GM21360 (cell line): ENCODE measurements around the gene ADPRM.

ENCODE experiments used
- ATAC-seq: cut with Tn5 transposase; IDR thresholded peaks from one replicate; pipeline ENCODE4 v1.9.1; 2021; ENCODE audit warnings: mild to moderate bottlenecking, moderate library complexity; ENCODE audit not compliant: unreplicated experiment

The ADPRM gene

GRCh38 chr17:10738521-10739258 lies 41.3 kb downstream of the ADPRM start:
- ATAC-seq: no peak

GRCh38 chr17:10739386-10739785 lies 42.0 kb downstream of the ADPRM start:
- no peak for ATAC-seq

GRCh38 chr17:10741416-10742135 lies 44.2 kb downstream of the ADPRM start:
- no peak for ATAC-seq

- no peak for ATAC-seq
Measured at GRCh38 chr17:10742431-10742830, 45.0 kb downstream of the ADPRM start.

- ATAC-seq: no peak
Measured at GRCh38 chr17:10743316-10744009, 46.1 kb downstream of the ADPRM start.

GRCh38 chr17:10744501-10745000 lies 47.2 kb downstream of the ADPRM start:
- ATAC-seq: no peak

- no peak for ATAC-seq
Measured at GRCh38 chr17:10745231-10745630, 47.8 kb downstream of the ADPRM start.

- ATAC-seq: no peak
Measured at GRCh38 chr17:10748531-10749181, 51.3 kb downstream of the ADPRM start.

- ATAC-seq: no peak
Measured at GRCh38 chr17:10750210-10750609, 52.8 kb downstream of the ADPRM start.

GRCh38 chr17:10751563-10751962 lies 54.2 kb downstream of the ADPRM start:
- no peak for ATAC-seq

GRCh38 chr17:10752696-10753095 lies 55.3 kb downstream of the ADPRM start:
- ATAC-seq: no peak

- ATAC-seq: no peak
Measured at GRCh38 chr17:10754109-10754508, 56.7 kb downstream of the ADPRM start.

- ATAC-seq: no peak
Measured at GRCh38 chr17:10754861-10755591, 57.6 kb downstream of the ADPRM start.

- ATAC-seq: no peak
Measured at GRCh38 chr17:10755592-10756127, 58.3 kb downstream of the ADPRM start.

- no peak for ATAC-seq
Measured at GRCh38 chr17:10756185-10756584, 58.8 kb downstream of the ADPRM start.

GRCh38 chr17:10756619-10757018 lies 59.2 kb downstream of the ADPRM start:
- no peak for ATAC-seq

GRCh38 chr17:10757067-10757466 lies 59.7 kb downstream of the ADPRM start:
- no peak for ATAC-seq

GRCh38 chr17:10757647-10758046 lies 60.3 kb downstream of the ADPRM start:
- ATAC-seq: no peak

GRCh38 chr17:10758062-10758461 lies 60.7 kb downstream of the ADPRM start:
- no peak for ATAC-seq
